Stomach smooth muscle (tissue), 2 donors: ENCODE measurements around the gene CES2.
A peak's percentile ranks its signal among the peaks of the same experiment; 100 is the strongest.
"Not testable (repeated sequence)": the region's sequence is repeated elsewhere in the genome, so short reads cannot be mapped to it uniquely, and the experiment has no call there.

Experiments
- H3K27ac ChIP-seq: one replicate; pipeline ENCODE4 v1.7.0; 2013; ENCODE audit warnings: mild to moderate bottlenecking, low read length, inconsistent platforms
- H3K27me3 ChIP-seq, 2 donors: one replicate each; pipeline ENCODE4 v1.7.0; 2013; ENCODE audit warnings: low read length in 2 of 2; ENCODE audit not compliant: insufficient read depth in 2 of 2, control insufficient read depth in 1 of 2
- H3K36me3 ChIP-seq, 2 donors: one replicate each; pipeline ENCODE4 v1.7.0; 2013; ENCODE audit warnings: low read length in 2 of 2; ENCODE audit not compliant: control insufficient read depth in 2 of 2, insufficient read depth in 2 of 2
- H3K4me1 ChIP-seq: one replicate; pipeline ENCODE4 v1.7.0; 2013; ENCODE audit warnings: low read length; ENCODE audit not compliant: control insufficient read depth, insufficient read depth
- H3K4me3 ChIP-seq, 2 donors: one replicate each; pipeline ENCODE4 v1.7.0; 2013; ENCODE audit warnings: low read length in 2 of 2
- H3K9ac ChIP-seq, 2 donors: one replicate each; pipeline ENCODE4 v1.7.0; 2013; ENCODE audit warnings: low read length in 2 of 2, mild to moderate bottlenecking in 1 of 2
- H3K9me3 ChIP-seq, 2 donors: one replicate each; pipeline ENCODE4 v1.7.0; 2013; ENCODE audit warnings: low read length in 2 of 2; ENCODE audit not compliant: control insufficient read depth in 2 of 2
- donor health status: healthy.
- donor health status: Pancreatic carcinoma.

CES2 gene

DNA sequence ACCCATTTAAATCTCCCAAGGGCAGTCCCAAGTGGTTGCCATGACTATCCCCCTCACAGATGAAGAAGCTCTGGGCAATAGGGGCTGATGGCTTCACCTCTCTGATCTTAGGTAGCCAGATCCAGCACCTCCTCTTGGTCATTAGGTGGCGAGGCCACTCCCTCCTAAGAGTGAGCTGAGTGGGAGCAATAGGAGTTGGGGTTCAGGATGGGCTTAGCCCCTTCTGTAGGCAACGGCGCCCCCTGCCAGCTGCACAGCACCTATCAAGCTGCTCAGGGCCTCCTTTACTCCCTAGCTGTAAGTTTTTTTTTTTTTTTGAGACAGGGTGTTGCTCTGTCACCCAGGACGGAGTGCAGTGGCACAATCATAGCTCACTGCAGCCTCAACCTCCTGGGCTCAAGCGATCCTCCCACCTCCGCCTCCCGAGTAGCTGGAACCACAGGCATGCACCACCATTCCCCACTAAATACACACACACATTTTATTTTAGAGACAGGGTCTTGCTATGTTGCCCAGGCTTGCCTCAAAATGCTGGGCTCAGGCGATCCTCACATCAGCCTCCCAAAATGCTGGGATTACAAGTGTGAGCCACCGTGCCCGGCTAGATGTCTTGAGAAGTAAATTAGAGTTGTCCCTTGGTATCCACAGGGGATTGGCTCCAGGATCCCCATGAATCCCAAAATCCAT is 6.5 kb upstream of the CES2 start:
- Histone ChIP-seq H3K36me3 (peaks cover 0 to 17% of the 10 kb centered on the region in 2 donors), H3K27ac (no peak overlapping the region), H3K27me3 (no peaks in the 10 kb centered on the region), H3K9me3 (no peaks in the 10 kb centered on the region), H3K4me3 (no peak overlapping the region), H3K4me1 (peaks cover 56% of the 10 kb centered on the region), H3K9ac (no peak overlapping the region)

DNA sequence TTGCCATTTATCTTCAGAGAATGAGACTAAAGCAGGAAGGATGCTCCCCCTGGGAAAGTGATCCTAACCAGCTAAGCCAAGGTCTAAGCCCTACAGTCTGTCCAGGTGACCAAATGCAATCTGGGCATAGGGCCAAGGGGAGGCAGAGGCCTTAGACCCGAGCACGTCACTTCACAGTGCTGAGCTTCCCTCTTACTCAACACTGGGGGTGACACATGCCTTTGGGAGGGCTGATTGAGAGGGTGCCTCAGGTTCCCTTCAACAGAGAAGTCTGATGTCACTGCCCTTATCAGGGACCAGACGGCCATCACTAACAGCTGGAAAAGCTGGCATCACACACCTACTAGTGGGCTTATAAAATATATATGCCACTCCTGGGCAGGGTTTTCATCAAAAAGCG is 5.1 kb upstream of the CES2 start:
- Histone ChIP-seq H3K36me3 (peaks cover 0 to 15% of the 10 kb centered on the region in 2 donors), H3K27me3 (no peaks in the 10 kb centered on the region), H3K9ac (no peak overlapping the region), H3K27ac (peak overlapping the region; percentile 11), H3K9me3 (no peaks in the 10 kb centered on the region), H3K4me1 (peaks cover 50% of the 10 kb centered on the region), H3K4me3 (no peak overlapping the region)

DNA sequence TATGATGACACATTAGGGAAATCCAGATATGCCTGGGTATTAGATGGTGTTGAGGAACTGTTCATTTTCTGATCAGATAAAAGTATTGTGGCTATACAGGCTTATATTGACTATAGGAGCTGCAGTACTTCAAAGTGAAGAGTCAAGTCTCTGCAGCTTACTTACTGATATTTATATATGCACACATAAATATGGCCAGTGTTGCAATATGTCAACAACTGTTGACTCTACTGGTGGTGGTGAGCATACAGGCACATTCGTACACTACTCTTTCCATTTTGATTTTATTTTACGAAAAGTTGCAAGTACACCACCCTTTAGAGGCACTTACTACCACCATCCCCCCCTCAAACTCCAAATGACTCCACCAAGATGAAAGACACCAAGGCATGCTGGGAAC is 3.7 kb upstream of the CES2 start:
- no peak overlapping the region for H3K27ac ChIP-seq
- peaks cover 53% of the 10 kb centered on the region for H3K4me1 ChIP-seq
- H3K9me3 ChIP-seq: no peaks in the 10 kb centered on the region
- H3K36me3 ChIP-seq: peaks cover 0 to 15% of the 10 kb centered on the region in 2 donors
- no peak overlapping the region for H3K9ac ChIP-seq
- no peak overlapping the region for H3K4me3 ChIP-seq
- H3K27me3 ChIP-seq: no peaks in the 10 kb centered on the region

DNA sequence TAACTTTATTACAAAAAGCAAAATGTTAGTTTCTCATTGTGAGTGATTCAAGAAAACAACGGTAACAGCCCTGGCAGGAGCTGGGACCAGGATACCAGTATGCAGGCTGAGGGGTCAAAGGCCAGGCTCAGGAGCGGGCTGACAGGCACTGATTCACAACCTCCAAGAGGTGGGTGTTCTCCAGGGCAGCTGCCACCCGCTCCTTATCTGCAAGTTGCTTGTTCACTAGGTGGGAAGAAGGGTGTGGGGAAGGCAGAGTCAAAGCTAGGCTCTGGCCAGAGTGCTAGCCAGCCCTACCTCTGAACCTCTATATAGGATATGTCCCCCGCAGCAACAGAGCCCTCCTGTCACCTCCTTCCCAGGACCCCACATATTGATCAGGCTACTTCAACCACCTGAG is 3.2 kb upstream of the CES2 start:
- Histone ChIP-seq H3K36me3 (peaks cover 0 to 15% of the 10 kb centered on the region in 2 donors), H3K4me1 (peaks cover 54% of the 10 kb centered on the region), H3K4me3 (no peak overlapping the region), H3K9ac (no peak overlapping the region), H3K27ac (no peak overlapping the region), H3K27me3 (no peaks in the 10 kb centered on the region), H3K9me3 (no peaks in the 10 kb centered on the region)

DNA sequence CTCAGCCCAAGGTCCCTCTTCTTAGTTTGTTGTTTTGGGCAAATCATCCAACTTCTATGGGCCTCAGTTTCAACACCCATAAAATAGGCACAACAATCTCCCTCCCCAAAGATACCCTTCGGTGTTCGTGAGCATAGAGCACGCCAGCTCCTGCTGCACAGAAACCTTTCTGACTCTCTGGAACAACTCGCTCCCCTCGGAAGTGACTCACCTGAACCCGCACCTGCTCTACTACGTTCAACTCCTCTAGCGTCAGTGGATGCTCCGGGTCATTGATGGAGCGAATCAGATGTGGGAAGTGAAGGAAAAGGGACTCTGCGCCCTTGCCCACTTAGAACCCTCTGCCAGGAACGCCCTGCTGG is 1.6 kb upstream of the CES2 start:
- peaks cover 48% of the 10 kb centered on the region for H3K4me1 ChIP-seq

DNA sequence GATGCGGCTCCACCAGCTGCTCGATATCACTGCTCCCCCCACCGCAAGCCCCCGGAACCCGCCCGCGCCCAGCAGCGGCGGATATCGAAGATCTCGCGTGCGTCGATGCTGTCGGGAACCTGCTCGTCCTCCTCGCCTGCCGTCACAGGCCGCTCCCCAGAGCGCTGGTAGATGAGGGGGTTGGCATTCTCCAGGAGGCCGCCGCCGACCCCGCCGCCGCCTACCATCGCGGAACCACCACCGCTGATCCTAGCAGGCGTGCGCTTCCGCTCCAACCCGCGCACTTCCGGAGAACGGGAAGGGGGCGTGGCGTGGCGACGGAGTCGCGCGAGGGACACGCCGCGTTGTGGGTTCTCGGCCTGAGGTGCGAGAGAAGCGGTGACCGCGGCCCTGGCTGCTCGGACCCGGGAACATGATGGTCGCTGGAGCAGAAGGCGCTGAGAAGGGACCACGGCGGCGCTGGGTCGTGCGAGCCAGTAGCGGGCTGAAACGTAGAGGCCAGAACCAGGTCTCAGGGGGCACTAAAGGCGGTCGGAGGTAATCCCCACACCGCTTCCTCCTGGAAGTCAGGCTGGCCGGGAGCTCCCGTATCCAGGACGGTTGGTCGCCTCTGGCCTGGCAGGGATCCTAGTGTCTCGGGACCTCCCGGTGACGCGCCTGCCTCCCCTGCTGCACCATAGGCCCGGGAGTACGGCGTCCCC is 1.0 kb upstream of the CES2 start, which contains the start of gene CIAO2B:
Gene CIAO2B, minus strand, starts transcription at position 265 of the 701 bp plus-strand sequence. Its CDS starts 38 bp downstream, at position 227.
- H3K36me3 ChIP-seq: peaks cover 14 to 36% of the 10 kb centered on the region in 2 donors
- no peaks in the 10 kb centered on the region for H3K27me3 ChIP-seq

More for the DNA sequence above, 1.6 kb upstream of the CES2 start:
- Histone ChIP-seq H3K36me3 (peaks cover 10 to 31% of the 10 kb centered on the region in 2 donors), H3K27ac (peak overlapping the region; percentile 88), H3K4me3 (peak overlapping the region; percentile 87 to 100), H3K27me3 (no peaks in the 10 kb centered on the region), H3K9ac (peak overlapping the region; percentile 91 to 97), H3K9me3 (no peaks in the 10 kb centered on the region)

DNA sequence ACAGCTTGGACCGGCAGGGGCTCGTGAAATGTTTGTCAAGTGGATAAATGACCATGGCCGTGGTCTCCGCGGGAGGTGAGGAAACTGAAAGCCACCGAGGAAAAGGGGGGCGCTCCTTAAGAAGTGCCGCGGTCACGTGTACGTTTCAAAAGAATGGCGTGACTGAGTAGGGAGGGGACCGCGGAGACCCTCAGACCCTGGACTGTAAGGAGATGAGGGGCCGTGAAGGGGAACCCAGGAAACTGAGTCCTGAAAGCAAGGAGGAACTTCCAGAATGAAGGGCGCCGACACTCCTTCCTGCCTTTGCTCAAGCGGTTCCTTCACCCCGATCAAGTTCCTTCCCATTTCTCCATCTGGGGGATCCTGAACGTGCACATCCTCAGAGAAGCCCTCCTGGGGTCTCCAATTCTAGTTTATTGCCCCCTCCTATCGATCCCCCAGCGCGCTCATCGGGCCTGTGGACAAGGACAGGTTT is 440 bp upstream of the CES2 start:
- H3K27me3 ChIP-seq, H3K9me3 ChIP-seq: not testable (repeated sequence)
- Histone ChIP-seq H3K9ac (peak overlapping the region; percentile 91 to 97), H3K27ac (peak overlapping the region; percentile 88), H3K4me3 (peak overlapping the region; percentile 87 to 100), H3K4me1 (peaks cover 45% of the 10 kb centered on the region), H3K36me3 (peaks cover 20 to 37% of the 10 kb centered on the region in 2 donors)

More for the DNA sequence above, 1.0 kb upstream of the CES2 start, which contains the start of gene CIAO2B:
- no peaks in the 10 kb centered on the region for H3K9me3 ChIP-seq
- peak within 1 kb of the TSS; percentile 88 for H3K27ac ChIP-seq
- H3K4me1 ChIP-seq: peaks cover 45% of the 10 kb centered on the region
- H3K9ac ChIP-seq: peak within 1 kb of the TSS; percentile 91 to 97
- peak within 1 kb of the TSS; percentile 87 to 100 for H3K4me3 ChIP-seq

DNA sequence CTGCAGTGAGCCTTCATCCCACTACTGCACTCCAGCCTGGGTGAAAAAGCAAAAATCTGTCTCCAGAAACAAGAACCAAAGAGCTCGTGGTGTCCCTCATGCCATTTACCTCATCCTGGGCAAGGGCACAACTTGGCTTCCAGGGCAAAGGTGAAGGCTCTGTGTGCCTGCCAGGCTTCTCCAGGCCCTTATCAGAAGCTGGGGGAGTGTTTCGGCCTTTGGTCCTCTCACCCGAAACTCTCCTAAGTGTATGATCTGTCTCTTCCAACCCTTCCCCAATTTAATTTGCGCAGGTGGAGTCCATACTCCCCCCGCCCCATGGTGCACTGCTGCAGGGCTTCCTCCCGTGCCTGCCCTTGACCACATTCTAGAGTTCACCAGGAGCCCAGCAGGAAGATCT is 1.1 kb downstream of the CES2 start:
- Histone ChIP-seq H3K27me3 (no peaks in the 10 kb centered on the region), H3K27ac (no peak overlapping the region), H3K9me3 (no peaks in the 10 kb centered on the region), H3K36me3 (peaks cover 33 to 45% of the 10 kb centered on the region in 2 donors), H3K4me1 (peaks cover 45% of the 10 kb centered on the region), H3K4me3 (peak overlapping the region in 1 of 2 donors; percentile 100), H3K9ac (peak overlapping the region; percentile 21 to 91)

DNA sequence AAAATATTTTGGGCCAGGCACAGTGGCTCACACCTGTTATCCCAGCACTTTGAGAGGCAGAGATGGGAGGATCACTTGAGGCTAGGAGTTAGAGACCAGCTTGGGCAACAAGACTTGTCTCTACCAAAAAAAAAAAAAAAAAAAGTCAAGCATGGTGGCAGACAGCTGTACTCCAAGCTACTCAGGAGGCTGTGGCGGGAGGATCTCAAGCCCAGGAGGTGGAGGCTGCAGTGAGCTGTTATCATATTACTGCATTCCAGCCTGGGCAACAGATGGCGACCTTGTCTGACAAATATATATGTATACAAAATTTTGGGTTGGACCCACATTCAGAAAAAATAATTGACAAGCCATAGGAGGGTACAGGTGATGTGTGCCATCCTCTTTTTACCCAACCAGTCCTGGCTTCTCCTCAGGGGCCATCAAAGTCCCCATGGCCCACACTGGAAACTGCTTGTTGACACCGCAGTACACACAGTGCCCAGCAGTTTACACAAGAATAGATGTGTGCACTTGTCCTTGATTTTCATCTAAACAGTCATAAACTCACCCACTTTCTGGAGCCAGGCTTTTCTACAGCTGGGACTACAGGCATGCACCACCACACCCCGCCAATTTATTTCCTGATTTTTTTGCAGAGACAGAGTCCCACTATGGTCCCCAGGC is 1.7 kb downstream of the CES2 start:
- no peak overlapping the region for H3K27ac ChIP-seq
- no peaks in the 10 kb centered on the region for H3K27me3 ChIP-seq
- peaks cover 45% of the 10 kb centered on the region for H3K4me1 ChIP-seq
- no peak overlapping the region for H3K4me3 ChIP-seq
- no peak overlapping the region for H3K9ac ChIP-seq
- H3K9me3 ChIP-seq: no peaks in the 10 kb centered on the region
- peaks cover 39 to 46% of the 10 kb centered on the region in 2 donors for H3K36me3 ChIP-seq

DNA sequence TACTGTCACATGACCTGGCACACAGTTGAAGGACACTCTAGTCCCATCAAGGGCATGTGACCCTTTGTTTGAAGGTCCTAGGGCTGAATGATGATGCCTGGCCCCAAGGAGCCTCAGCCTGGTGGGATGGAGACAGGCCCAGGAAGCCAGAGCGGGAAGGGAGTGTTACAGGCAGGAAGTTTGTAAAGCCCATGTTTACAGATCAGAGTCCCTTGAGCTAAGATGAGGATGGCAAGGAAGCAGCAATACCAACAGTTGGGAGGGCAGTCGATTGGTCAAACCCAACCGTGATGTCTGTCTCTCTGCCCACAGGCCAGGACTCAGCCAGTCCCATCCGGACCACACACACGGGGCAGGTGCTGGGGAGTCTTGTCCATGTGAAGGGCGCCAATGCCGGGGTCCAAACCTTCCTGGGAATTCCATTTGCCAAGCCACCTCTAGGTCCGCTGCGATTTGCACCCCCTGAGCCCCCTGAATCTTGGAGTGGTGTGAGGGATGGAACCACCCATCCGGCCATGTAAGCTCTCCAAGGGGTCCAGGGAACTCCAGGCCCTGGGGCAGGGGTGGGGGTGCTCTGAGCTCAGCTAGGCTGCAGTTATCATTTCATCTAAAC is 2.5 kb downstream of the CES2 start:
- Histone ChIP-seq H3K4me1 (peaks cover 39% of the 10 kb centered on the region), H3K27ac (no peak overlapping the region), H3K9me3 (no peaks in the 10 kb centered on the region), H3K9ac (no peak overlapping the region), H3K36me3 (peaks cover 47 to 48% of the 10 kb centered on the region in 2 donors), H3K27me3 (no peaks in the 10 kb centered on the region), H3K4me3 (no peak overlapping the region)
